ENCODE data around the gene VAT1L.

The VAT1L gene

DNA sequence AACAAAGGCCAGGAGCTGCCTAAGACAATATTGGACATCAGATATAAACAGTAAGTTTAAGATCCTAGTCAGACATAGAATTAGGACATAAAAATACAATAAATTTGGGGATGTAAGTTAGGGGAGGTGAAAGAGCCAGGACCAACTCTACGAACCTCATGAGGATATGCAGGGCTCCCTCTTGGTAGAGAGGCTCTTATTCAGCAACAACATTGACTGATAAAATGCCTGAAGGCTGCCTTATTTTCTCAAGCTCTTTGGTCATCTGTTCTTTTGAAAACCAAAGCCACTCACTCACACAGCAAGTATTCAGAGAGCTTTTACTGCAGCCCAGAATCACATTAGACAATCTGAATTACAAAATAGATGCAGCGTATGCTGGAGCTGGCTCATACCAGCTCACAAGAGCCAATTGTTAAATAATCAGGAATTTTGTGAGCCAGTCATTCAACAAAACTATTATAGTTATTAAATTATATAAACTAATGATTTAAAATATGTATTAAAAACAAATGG, 125.4 kb downstream of the VAT1L start:
- ATAC-seq: no peak
- no peak overlapping the region for H3K4me3 Mint-ChIP-seq
- DNase-seq: no peak
- H3K9me3 Mint-ChIP-seq: no peaks in the 10 kb centered on the region
- H3K36me3 Mint-ChIP-seq (ENCODE audit: low read depth): no peaks in the 10 kb centered on the region
- H3K4me1 Mint-ChIP-seq: no peaks in the 10 kb centered on the region
- no peak overlapping the region for H3K27ac Mint-ChIP-seq
- H3K27me3 Mint-ChIP-seq: no peaks in the 10 kb centered on the region

DNA sequence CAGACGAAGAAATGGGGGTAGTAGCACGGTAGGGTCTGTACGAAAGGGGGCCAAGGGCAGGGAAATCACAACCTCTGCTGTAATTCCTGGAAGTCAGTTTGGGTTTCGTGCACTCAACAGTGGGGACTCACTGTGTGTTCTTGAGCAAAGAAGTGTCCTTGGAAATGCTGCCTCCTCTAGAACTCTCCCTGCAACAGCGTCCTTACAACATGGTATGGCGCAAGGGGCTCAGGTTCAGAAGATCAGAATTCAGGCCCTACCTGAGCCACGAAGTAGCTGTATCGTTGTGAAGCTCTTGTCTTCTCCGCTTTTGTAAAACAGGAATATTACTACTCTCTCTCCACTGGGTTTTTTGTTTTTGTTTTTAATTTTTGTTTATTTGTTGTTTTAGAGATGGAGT, 127.7 kb downstream of the VAT1L start:
- Mint-ChIP-seq H3K9me3 (no peaks in the 10 kb centered on the region), H3K4me1 (no peaks in the 10 kb centered on the region), H3K27me3 (no peaks in the 10 kb centered on the region), H3K4me3 (no peak overlapping the region), H3K27ac (no peak overlapping the region), H3K36me3 (ENCODE audit: low read depth) (no peaks in the 10 kb centered on the region)
- DNase-seq: no peak
- ATAC-seq: no peak

DNA sequence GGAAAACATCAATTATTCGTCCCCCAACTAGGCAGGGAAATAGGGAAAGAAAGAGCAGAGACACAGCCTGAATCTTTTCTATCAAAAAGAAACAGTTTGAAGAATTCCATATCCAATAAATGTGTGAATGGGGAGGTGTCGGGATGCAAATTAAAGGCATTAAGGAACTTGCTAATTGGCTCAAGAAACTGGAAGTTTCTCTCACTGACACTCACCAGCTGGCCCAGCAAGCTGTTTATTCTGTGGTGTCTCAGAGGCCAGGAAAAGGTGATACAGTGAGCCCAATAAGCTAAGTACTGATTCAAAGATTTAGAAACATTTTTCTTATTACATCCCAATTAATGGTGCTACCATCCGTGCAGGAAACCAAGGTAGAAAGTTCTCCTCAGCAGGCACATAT, 129.6 kb downstream of the VAT1L start:
- no peak for DNase-seq
- Mint-ChIP-seq H3K4me1 (no peaks in the 10 kb centered on the region), H3K27me3 (no peaks in the 10 kb centered on the region), H3K9me3 (no peaks in the 10 kb centered on the region), H3K27ac (no peak overlapping the region), H3K36me3 (ENCODE audit: low read depth) (no peaks in the 10 kb centered on the region), H3K4me3 (no peak overlapping the region)
- ATAC-seq: no peak

DNA sequence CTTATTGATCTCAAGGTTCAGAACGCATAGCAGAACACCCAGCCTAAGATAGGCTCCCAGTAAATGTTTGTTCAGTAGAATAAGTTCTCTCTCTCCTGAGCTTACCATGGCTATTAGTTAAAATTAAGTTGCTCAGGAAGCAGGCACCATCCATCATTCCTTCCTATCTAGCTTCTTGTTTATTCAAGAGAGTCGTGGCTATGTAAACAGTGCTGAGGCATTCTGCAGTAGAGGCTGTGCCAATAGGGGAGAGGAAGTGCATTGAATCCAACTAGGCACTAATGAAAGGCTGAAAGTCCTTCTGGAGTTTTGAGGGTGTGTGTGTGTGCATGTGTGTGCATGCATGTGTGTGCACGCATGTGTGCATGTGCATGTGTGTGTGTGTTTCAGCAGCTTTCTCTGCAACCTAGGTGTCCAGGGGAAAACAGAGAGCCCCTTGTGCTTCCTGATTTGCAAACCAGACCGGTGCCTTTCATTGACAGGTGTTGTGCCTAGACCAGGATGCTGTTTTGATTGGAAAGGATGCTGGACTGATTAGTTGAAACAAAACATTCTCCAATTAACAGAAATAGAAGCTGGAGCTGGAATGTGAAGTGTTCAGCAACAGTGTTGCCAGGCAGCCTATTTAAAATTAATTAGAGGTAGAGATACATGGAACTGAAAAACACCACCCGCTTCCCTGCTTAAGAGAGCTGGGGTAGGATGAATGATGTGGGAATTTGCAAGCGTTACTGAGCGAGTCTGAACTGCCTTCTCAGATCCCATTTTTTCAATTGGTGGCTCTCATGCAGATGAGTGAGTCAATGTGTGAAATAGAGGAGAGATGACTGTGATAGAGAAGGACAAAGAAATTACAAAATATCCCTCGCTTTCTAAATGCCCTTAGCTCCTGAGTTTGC, 130.7 kb downstream of the VAT1L start:
- Mint-ChIP-seq H3K27ac (no peak overlapping the region), H3K4me3 (no peak overlapping the region), H3K36me3 (ENCODE audit: low read depth) (no peaks in the 10 kb centered on the region), H3K27me3 (no peaks in the 10 kb centered on the region), H3K9me3 (no peaks in the 10 kb centered on the region), H3K4me1 (no peaks in the 10 kb centered on the region)
- DNase-seq (no peak), ATAC-seq (no peak)

DNA sequence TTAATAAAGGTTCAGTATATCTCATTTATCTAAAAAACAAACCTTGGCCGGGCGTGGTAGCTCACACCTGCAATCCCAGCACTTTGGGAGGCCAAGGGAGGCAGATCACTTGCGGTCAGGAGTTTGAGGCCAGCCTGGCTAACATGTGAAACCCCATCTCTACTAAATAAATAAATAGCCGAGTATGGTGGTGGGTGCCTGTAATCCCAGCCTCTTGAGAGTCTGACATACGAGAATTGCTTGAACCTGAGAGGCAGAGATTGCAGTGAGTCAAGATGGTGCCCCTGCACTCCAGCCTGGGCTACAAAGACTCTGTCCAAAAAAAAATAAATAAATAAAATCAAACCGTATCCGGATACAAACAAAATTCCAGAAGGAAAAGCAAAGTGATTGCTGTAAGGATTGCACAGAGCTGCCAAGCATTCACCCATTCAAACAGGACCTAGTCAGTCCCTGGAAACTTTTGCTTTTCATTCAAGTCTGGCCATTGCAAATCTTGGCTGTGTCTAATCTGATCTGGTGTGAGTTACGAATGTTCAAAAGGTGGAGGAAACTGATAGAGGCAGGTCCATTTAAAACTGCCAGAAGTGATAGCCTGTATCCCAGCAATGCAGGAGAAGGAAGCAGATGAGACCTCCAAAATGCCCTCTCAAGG, 131.5 kb downstream of the VAT1L start:
- H3K9me3 Mint-ChIP-seq: no peaks in the 10 kb centered on the region
- DNase-seq: no peak
- H3K4me1 Mint-ChIP-seq: no peaks in the 10 kb centered on the region
- H3K4me3 Mint-ChIP-seq: no peak overlapping the region
- H3K36me3 Mint-ChIP-seq (ENCODE audit: low read depth): no peaks in the 10 kb centered on the region
- H3K27ac Mint-ChIP-seq: no peak overlapping the region
- no peak for ATAC-seq
- no peaks in the 10 kb centered on the region for H3K27me3 Mint-ChIP-seq

DNA sequence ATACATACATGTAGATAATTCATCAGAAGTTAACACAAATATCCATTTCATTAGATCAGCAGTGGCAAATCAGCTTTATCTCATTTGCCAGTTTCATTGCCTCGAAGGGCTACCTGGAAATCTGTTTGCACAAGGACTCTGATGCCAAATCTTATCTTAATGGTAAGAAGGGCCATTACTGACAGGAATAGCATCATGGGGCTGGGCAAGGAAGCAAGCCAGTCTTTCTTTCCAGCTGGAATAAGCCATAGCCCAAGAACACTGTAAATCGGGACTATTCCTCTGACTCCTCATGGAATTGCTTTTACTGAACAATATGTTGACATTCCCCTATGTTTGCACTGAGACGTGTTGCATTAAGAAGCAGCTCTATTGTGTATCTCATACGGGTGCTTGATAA, 132.6 kb downstream of the VAT1L start:
- H3K27me3 Mint-ChIP-seq: no peaks in the 10 kb centered on the region
- DNase-seq (no peak), ATAC-seq (no peak)
- H3K36me3 Mint-ChIP-seq (ENCODE audit: low read depth): no peaks in the 10 kb centered on the region
- no peaks in the 10 kb centered on the region for H3K9me3 Mint-ChIP-seq
- no peaks in the 10 kb centered on the region for H3K4me1 Mint-ChIP-seq
- H3K27ac Mint-ChIP-seq: no peak overlapping the region
- no peak overlapping the region for H3K4me3 Mint-ChIP-seq

DNA sequence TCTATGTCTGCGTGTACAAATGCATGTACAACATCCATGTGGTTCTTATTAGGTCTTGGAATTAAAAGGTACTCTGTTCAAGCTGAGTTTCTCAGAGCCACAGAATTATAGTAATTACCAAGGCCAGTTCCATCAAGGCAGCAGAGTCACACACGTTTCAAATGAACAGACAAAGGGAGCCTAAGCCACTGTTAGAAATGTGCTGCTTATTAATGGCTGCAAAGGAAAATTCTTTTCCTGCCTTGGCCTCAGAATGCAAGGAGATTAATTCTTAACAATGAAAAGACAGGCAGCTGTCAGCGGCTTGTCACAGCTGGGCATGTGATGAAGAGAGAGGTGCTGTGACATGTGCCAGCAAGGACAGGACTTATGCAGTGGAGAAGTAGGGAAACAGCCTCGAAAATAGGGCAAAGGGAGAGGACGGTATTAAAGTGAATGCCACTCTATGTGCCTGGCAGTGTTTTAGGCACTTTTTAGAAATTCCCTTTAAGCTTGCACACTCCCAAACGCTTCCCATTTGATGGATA, 133.9 kb downstream of the VAT1L start:
- H3K9me3 Mint-ChIP-seq: no peaks in the 10 kb centered on the region
- no peak overlapping the region for H3K4me3 Mint-ChIP-seq
- no peaks in the 10 kb centered on the region for H3K27me3 Mint-ChIP-seq

DNA sequence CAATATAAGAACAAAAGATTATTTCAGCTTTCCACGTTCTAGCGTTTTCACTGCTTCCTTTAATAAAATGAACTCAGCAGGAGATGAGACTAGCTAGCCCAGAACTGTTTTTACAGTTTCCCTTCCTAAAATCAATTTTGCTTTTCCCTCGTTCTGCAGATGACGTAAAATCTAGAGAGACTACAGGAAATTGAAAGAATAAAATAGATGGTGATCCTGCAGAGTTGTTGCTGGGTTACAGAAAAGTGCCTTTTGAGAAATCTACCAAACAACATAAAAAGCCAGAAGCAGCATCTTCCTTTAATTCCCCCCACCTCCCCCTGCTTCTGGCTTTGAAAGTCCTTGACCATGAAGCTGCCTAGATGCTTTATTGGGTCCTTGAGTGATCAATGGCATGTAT, 137.2 kb downstream of the VAT1L start:
- no peaks in the 10 kb centered on the region for H3K4me1 Mint-ChIP-seq

More for the DNA sequence above, 133.9 kb downstream of the VAT1L start:
- no peak for DNase-seq
- Mint-ChIP-seq H3K36me3 (ENCODE audit: low read depth) (no peaks in the 10 kb centered on the region), H3K4me1 (no peaks in the 10 kb centered on the region), H3K27ac (no peak overlapping the region)
- ATAC-seq: no peak

DNA sequence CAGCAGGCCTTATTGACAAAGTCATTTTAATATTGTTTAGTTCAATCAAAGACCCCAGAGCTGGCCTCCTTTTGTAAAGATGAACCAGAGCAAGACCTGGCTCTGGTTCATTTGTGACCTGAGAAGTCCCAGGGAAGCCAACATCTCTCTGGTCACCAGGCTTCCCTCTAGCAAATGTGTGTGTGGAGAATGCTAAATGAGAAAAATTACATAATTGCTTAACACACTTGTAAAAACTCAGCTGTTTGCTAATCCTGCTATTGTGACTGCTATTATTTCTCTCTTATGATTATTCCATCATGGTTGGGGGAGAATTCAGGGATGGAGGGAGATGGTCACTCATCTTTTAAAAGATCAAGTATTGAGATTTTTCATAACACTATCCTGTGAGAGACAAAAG, 139.7 kb downstream of the VAT1L start:
- H3K4me1 Mint-ChIP-seq: no peaks in the 10 kb centered on the region
- H3K36me3 Mint-ChIP-seq (ENCODE audit: low read depth): no peaks in the 10 kb centered on the region
- peaks cover 4% of the 10 kb centered on the region for H3K27me3 Mint-ChIP-seq
- no peak overlapping the region for H3K27ac Mint-ChIP-seq
- DNase-seq: no peak
- ATAC-seq: no peak
- no peaks in the 10 kb centered on the region for H3K9me3 Mint-ChIP-seq
- H3K4me3 Mint-ChIP-seq: no peak overlapping the region

More for the DNA sequence above, 137.2 kb downstream of the VAT1L start:
- H3K27ac Mint-ChIP-seq: no peak overlapping the region
- no peak for DNase-seq
- no peaks in the 10 kb centered on the region for H3K36me3 Mint-ChIP-seq (ENCODE audit: low read depth)
- no peaks in the 10 kb centered on the region for H3K9me3 Mint-ChIP-seq
- no peak for ATAC-seq
- no peak overlapping the region for H3K4me3 Mint-ChIP-seq
- no peaks in the 10 kb centered on the region for H3K27me3 Mint-ChIP-seq

DNA sequence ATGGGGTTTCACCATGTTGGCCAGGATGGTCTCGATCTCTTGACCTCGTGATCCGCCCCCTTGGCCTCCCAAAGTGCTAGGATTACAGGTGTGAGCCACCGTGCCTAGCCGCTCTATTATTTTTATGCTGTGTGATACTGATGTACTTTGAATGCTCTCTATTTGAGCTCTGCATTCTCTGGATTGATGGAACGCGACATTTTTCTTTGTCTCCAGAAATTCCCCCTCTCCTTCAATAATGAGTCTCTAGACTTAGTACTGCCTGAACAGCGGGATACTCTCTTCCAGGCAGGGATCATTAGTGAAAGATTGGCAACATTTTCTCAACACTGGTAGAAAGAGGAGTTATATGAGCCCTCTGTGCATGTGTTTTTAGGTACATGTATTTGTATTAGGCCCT, 140.6 kb downstream of the VAT1L start:
- Mint-ChIP-seq H3K9me3 (no peaks in the 10 kb centered on the region), H3K27me3 (peaks cover 8% of the 10 kb centered on the region), H3K4me3 (no peak overlapping the region), H3K27ac (no peak overlapping the region), H3K4me1 (no peaks in the 10 kb centered on the region), H3K36me3 (ENCODE audit: low read depth) (no peaks in the 10 kb centered on the region)
- ATAC-seq (no peak), DNase-seq (no peak)

DNA sequence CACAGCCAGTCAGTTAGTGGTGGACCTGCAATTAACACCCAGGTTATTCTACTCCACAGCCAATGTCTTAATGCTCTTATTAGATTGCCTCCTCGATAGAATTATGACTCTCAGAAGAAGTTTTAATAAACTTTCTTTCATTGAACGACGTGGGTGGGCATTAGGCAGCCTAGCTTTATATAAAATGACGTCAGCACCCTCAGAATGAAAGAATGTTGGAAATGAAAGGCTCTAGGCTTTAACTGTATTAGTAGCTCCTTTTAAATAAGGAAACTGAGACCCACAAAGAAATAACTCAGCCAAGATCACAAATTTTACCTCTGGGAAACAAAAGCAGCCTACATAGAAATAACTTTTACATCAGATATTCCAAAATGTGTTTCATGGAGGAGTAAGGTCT, 142.7 kb downstream of the VAT1L start:
- H3K27ac Mint-ChIP-seq: no peak overlapping the region
- no peak overlapping the region for H3K4me3 Mint-ChIP-seq
- H3K9me3 Mint-ChIP-seq: no peaks in the 10 kb centered on the region
- peaks cover 8% of the 10 kb centered on the region for H3K27me3 Mint-ChIP-seq
- no peak for DNase-seq
- no peaks in the 10 kb centered on the region for H3K36me3 Mint-ChIP-seq (ENCODE audit: low read depth)
- no peak for ATAC-seq
- no peaks in the 10 kb centered on the region for H3K4me1 Mint-ChIP-seq

DNA sequence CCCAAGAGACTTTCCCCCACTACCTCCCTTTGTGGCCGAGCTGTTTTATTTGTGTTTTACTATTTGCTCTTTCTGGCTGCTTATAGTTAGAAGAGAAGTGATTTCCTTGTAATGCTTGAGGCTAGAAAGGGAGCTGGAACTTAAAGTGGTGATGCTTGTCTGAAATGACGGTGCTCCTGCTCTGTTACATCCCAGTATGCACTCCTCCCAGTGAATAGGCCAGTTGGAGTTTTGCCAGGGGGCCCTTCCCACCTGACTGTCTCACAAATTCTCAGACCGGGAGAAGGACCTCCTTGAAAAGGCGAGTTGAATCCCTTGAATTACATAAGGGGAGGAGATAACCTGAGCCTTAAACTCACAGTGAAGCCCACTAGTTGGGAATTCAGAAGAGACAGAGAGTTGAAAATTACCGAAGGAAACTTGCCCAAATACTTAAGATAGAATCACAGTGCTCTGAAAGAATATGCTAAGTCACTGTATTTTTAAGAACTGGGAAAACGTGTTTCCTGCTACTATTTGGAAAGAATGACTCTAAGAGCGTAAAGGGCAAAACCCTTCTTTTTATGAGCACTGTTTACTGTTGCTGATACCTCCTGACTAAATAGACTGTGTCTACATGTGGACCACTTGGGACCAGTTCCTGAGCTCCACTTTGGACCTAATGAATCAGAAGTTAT, 149.2 kb downstream of the VAT1L start:
- Mint-ChIP-seq H3K27ac (no peak overlapping the region), H3K4me3 (no peak overlapping the region), H3K27me3 (peaks cover 12% of the 10 kb centered on the region), H3K9me3 (no peaks in the 10 kb centered on the region), H3K36me3 (ENCODE audit: low read depth) (no peaks in the 10 kb centered on the region), H3K4me1 (no peaks in the 10 kb centered on the region)
- no peak for DNase-seq
- no peak for ATAC-seq

DNA sequence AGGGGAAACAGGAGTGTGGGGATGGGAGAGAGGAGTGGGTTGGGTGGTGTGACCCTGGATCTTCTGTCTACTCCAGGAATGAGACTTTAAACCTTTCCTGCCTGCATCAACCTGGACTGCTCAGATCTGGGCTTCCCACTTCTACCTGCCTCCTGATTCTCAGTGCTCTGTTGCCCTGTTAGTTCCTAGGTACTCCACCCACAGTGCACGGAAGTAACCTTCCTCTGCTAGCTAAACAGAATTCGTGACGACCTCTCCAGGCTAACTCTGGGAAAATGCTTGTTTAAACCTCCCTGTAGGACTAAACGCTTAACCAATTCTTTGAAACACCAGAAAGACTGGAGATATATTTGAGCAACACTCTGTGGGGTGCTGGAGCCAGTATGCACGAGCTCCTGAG, 150.5 kb downstream of the VAT1L start:
- DNase-seq: no peak
- ATAC-seq: no peak
- Mint-ChIP-seq H3K36me3 (ENCODE audit: low read depth) (no peaks in the 10 kb centered on the region), H3K27ac (no peak overlapping the region), H3K4me3 (no peak overlapping the region), H3K9me3 (no peaks in the 10 kb centered on the region), H3K27me3 (peaks cover 8% of the 10 kb centered on the region), H3K4me1 (no peaks in the 10 kb centered on the region)

DNA sequence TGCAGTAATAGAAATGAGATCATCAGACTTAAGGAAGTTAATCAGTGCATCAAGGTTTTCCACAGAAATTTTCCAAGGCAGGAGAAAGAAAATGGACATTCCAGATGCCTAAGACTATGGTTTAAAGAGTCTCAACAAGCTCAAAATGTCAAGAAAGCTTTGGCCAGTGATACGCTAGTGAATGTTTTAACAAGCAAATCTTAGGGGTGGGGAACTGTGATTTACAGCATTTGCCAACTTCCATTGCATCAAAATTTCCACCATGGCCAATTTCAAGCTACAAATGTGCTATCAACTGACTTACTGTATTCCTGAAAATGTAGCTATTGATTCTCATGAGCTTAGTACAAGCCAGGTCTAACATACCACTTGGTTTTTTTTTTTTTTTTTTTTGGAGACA, 151.6 kb downstream of the VAT1L start:
- Mint-ChIP-seq H3K4me3 (no peak overlapping the region), H3K27me3 (peaks cover 7% of the 10 kb centered on the region), H3K9me3 (no peaks in the 10 kb centered on the region), H3K36me3 (ENCODE audit: low read depth) (no peaks in the 10 kb centered on the region), H3K4me1 (no peaks in the 10 kb centered on the region), H3K27ac (no peak overlapping the region)
- no peak for DNase-seq
- ATAC-seq: no peak
